Left renal pelvis (tissue), 4 donors: ENCODE measurements around the gene FAHD1. TPM values are rescaled to one million over a fixed set of nuclear protein-coding genes. Genes with fewer than 3 reads are reported as not detected.
"Not testable (repeated sequence)": the region's sequence is repeated elsewhere in the genome, so short reads cannot be mapped to it uniquely, and the experiment has no call there.

Experiments
- DNase-seq, 4 donors: peaks; one replicate each; pipeline ENCODE4 v3.0.0-alpha.2; 2013; ENCODE audit warnings: low read depth in 4 of 4, low spot score in 3 of 4
- polyA plus RNA-seq, 4 donors: library from polyadenylated mRNA; unstranded; fragments of 120-200 nt; gene quantifications; one replicate each; pipeline ENCODE4 v1.2.1, GENCODE V29; 2013; ENCODE audit not compliant: insufficient read length in 4 of 4

Gene FAHD1
- polyA plus RNA-seq, 4 donors = 22.5 to 46.7 (median 34.7) TPM

- DNase-seq = no peak
Observed at GRCh38 chr16:1834096-1834495, 7.1 kb downstream of the FAHD1 start.

GRCh38 chr16:1839554-1839953 lies 12.5 kb downstream of the FAHD1 start:
- no peak for DNase-seq

GRCh38 chr16:1845985-1846384 lies 19.0 kb downstream of the FAHD1 start:
- no peak for DNase-seq

GRCh38 chr16:1846416-1846815 lies 19.4 kb downstream of the FAHD1 start:
- DNase-seq = no peak

- DNase-seq = no peak
Observed at GRCh38 chr16:1850981-1851380, 24.0 kb downstream of the FAHD1 start.

GRCh38 chr16:1851793-1852192 lies 24.8 kb downstream of the FAHD1 start:
- no peak for DNase-seq

GRCh38 chr16:1857433-1858097 lies 30.6 kb downstream of the FAHD1 start:
- DNase-seq = no peak

- DNase-seq = no peak
Observed at GRCh38 chr16:1858189-1858865, 31.3 kb downstream of the FAHD1 start.

GRCh38 chr16:1859650-1860049 lies 32.6 kb downstream of the FAHD1 start:
- DNase-seq = no peak

GRCh38 chr16:1861730-1862129 lies 34.7 kb downstream of the FAHD1 start:
- no peak for DNase-seq

- DNase-seq = no peak
Observed at GRCh38 chr16:1862394-1862793, 35.4 kb downstream of the FAHD1 start.

- peak in 2 of 4 donors; percentile 18 to 25 for DNase-seq
Observed at GRCh38 chr16:1863681-1864460, 36.9 kb downstream of the FAHD1 start.

GRCh38 chr16:1865902-1866690 lies 39.1 kb downstream of the FAHD1 start:
- DNase-seq = no peak

GRCh38 chr16:1870365-1871082 lies 43.5 kb downstream of the FAHD1 start:
- DNase-seq = no peak

- DNase-seq = no peak
Observed at GRCh38 chr16:1871974-1872635, 45.1 kb downstream of the FAHD1 start, which contains the start of gene MEIOB. MEIOB (minus strand) TSS chr16:1872164; CDS start chr16:1868175, 3,989 bp downstream.

- no peak for DNase-seq
Observed at GRCh38 chr16:1874854-1875253, 47.8 kb downstream of the FAHD1 start.

GRCh38 chr16:1876066-1876465 lies 49.1 kb downstream of the FAHD1 start:
- DNase-seq = not testable (repeated sequence)

- DNase-seq = no peak
Observed at GRCh38 chr16:1876468-1876867, 49.5 kb downstream of the FAHD1 start.

- DNase-seq = no peak
Observed at GRCh38 chr16:1877089-1877488, 50.1 kb downstream of the FAHD1 start.

- DNase-seq = no peak
Observed at GRCh38 chr16:1877804-1878203, 50.8 kb downstream of the FAHD1 start.
